ENCODE data around the gene HEPHL1.
"Not testable (repeated sequence)": the region's sequence is repeated elsewhere in the genome, so short reads cannot be mapped to it uniquely, and the experiment has no call there.

Gene HEPHL1

DNA sequence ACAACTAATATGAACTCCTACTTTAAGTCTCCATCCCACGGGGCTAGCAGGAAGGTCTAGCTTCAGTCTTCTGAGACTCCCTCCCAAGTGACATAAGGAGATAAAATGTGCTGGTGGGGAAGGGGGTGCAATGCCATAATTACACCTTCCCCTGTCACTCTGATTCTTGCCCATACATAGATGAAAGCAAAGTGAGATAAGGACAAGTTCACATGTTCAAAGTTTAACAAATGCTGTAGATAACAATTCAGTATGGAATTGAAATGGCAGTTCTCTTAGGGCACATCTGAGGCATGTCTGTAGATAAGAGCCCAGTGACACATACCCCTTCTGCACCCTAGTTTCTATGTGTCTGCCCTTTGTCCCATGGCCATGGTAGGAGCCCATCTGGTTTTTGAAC lies 69.2 kb downstream of the HEPHL1 start:
- no peak overlapping the region for H3K4me3 Mint-ChIP-seq
- H3K36me3 Mint-ChIP-seq = no peaks in the 10 kb centered on the region
- ATAC-seq = no peak
- peaks cover 11% of the 10 kb centered on the region for H3K9me3 Mint-ChIP-seq
- H3K27ac Mint-ChIP-seq = no peak overlapping the region
- no peaks in the 10 kb centered on the region for H3K4me1 Mint-ChIP-seq
- H3K27me3 Mint-ChIP-seq = no peaks in the 10 kb centered on the region

DNA sequence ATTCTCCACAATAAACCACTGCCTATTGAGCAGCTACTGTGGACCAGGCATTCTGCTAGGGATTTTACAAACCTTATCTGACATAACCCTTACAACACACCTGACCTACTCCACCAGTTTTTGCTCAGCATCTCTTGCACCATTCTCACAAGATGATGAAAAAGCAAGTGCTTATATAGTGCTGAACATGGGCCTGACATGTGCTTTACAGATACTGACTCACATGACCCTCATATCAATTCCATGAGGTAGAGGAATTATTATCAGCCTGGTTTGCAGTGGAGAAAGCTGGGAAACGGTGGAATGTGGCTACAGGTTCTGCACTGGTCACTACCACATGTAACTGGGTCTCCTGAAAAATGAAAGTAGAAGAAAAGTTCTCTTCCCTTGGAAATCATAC lies 69.9 kb downstream of the HEPHL1 start:
- ATAC-seq = no peak
- H3K4me1 Mint-ChIP-seq = no peaks in the 10 kb centered on the region
- H3K9me3 Mint-ChIP-seq = peaks cover 11% of the 10 kb centered on the region
- no peak overlapping the region for H3K4me3 Mint-ChIP-seq
- H3K27ac Mint-ChIP-seq = no peak overlapping the region
- H3K27me3 Mint-ChIP-seq = no peaks in the 10 kb centered on the region
- H3K36me3 Mint-ChIP-seq = no peaks in the 10 kb centered on the region

DNA sequence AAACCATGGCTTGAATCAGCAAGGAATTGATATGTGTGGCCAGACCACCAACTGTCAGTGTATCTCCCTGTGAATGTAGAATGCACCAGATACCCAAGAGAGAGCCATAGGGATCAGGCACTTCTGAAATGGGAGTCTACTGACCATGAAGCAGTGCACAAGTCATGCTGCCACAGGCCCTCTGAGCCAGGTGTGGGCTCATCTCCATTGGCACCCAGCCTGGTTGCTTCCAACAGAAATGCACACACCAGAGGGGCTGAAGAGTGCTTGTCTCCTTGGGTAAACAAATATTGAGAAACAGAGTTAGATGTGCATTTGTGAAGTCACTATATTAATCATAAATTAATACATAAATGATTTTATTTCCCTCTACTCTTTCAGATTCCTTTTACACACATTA lies 79.1 kb downstream of the HEPHL1 start:
- H3K27ac Mint-ChIP-seq = no peak overlapping the region
- no peaks in the 10 kb centered on the region for H3K4me1 Mint-ChIP-seq
- no peak overlapping the region for H3K4me3 Mint-ChIP-seq
- H3K27me3 Mint-ChIP-seq = no peaks in the 10 kb centered on the region
- peaks cover 6% of the 10 kb centered on the region for H3K36me3 Mint-ChIP-seq
- ATAC-seq = no peak
- H3K9me3 Mint-ChIP-seq = peaks cover 15% of the 10 kb centered on the region

DNA sequence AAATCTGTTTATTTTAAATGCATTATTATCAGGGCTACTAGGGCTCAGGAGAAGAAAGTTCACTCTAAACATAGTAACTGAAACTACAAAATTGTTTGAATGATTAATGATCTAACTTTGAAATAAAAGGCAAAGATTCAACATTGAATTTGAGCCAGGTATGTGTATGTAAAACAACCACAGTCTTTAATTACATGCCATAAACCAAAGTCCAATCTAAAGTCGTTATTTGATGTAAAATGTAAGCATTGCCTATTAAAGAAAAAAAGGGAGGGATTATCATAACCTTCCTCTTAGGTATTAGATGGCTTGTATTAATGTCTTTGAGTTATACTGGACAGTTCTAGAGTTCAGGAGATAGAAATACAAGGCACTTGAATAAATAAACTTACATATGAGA lies 82.3 kb downstream of the HEPHL1 start:
- Mint-ChIP-seq H3K27me3 (no peaks in the 10 kb centered on the region), H3K9me3 (peaks cover 10% of the 10 kb centered on the region), H3K4me3 (no peak overlapping the region), H3K4me1 (no peaks in the 10 kb centered on the region), H3K36me3 (peaks cover 12% of the 10 kb centered on the region), H3K27ac (no peak overlapping the region)
- ATAC-seq = no peak

DNA sequence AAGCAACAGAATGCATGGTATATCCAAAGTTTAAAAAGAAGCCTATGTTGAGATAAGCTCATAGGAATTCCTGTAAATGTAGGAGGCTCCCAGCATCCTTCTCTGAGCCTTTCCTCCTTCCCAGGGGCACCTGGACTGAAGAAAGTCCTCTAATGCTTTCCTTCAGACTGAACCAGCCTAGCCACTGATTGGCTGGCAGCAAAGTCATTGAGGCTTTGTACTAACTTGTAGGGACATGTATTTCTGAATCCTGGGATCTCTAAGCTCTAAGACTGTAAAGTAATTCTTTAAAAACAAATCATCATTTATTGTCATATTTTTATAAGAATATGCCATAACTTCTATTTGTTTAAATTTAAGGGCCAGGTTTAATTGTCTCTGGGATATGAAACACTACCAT lies 83.6 kb downstream of the HEPHL1 start:
- Mint-ChIP-seq H3K36me3 (peaks cover 17% of the 10 kb centered on the region), H3K4me3 (no peak overlapping the region), H3K27ac (no peak overlapping the region), H3K9me3 (peaks cover 8% of the 10 kb centered on the region), H3K4me1 (no peaks in the 10 kb centered on the region), H3K27me3 (no peaks in the 10 kb centered on the region)
- no peak for ATAC-seq

DNA sequence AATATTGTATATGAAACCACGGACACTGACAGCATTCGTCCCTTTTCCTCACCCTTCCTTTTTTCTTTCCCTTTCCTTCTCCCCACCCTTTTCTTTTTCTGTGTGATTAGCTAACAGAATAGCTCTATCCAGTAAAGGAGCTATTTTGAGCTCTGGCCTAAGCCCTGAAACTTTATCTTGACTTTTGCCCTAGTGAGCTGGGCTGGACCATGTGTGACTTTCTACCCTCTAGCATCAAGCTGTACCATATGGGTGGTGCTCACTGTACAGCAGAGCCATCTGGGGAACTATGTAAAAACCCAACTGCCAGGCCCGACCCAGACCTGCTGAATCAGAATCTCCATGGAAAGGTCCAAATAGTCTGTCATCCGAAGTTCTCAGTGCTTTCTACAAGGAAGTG lies 85.6 kb downstream of the HEPHL1 start:
- ATAC-seq = no peak
- Mint-ChIP-seq H3K4me3 (no peak overlapping the region), H3K36me3 (peaks cover 25% of the 10 kb centered on the region), H3K27me3 (no peaks in the 10 kb centered on the region), H3K9me3 (peaks cover 10% of the 10 kb centered on the region), H3K4me1 (no peaks in the 10 kb centered on the region), H3K27ac (no peak overlapping the region)

DNA sequence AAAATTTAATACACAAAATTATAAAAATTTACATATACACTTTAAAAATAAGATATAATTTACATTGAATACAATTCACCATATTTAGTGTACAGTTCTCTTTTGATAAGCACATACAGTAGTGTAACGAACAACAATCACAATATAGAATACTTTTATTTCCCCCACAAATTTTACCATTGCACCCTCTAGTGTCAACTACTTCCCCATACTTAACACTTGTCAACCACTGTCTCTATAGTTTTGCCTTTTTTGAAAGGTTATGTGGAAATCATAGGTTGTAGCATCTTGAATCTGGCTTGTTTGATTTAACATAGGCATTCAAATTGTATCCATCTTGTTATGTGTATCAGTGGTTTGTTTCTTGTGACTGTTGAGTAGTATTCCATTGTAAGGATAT lies 86.2 kb downstream of the HEPHL1 start:
- Mint-ChIP-seq H3K4me3 (no peak overlapping the region), H3K9me3 (peaks cover 10% of the 10 kb centered on the region), H3K4me1 (no peaks in the 10 kb centered on the region), H3K27me3 (no peaks in the 10 kb centered on the region), H3K27ac (no peak overlapping the region), H3K36me3 (peaks cover 25% of the 10 kb centered on the region)
- ATAC-seq = no peak

DNA sequence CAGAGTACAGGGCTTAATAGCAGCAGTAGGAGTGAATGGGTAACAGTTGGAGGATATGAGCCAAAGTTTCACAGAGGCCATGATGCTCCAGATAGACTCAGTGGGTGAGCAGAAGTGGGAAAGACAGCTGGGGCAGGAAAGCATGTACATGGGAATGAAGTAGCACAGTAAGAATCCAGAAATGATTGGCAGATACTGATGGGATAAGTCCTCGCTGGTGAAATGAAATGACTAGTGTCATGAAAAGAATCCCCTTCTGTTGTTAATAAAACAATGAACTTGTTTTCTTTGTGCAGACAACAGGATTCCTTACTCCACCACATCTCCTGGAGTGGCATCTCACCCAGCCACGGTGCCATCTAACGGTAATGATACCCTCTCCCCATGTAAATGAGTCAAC lies 90.1 kb downstream of the HEPHL1 start:
- H3K4me3 Mint-ChIP-seq = no peak overlapping the region
- no peak for ATAC-seq
- H3K36me3 Mint-ChIP-seq = peaks cover 24% of the 10 kb centered on the region
- H3K4me1 Mint-ChIP-seq = no peaks in the 10 kb centered on the region
- no peaks in the 10 kb centered on the region for H3K27me3 Mint-ChIP-seq
- no peak overlapping the region for H3K27ac Mint-ChIP-seq
- H3K9me3 Mint-ChIP-seq = peaks cover 4% of the 10 kb centered on the region

DNA sequence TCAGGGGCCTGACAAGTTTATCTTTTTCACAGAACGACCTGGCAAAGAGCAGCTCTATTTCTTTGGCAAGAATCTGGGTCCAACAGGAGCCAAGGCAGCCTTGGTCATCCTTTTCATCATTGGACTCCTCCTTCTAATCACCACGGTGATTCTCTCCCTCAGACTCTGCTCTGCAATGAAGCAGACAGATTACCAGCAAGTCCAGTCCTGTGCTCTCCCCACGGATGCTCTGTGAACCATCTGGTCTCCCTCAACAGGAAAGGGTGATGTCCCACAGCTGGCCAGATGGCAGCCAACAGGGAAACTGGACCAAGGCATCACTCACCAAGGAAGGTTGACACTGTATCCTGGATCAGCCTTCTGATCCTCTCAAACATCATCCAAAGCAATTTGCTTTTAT lies 90.5 kb downstream of the HEPHL1 start:
- Mint-ChIP-seq H3K27ac (no peak overlapping the region), H3K4me1 (no peaks in the 10 kb centered on the region), H3K9me3 (peaks cover 4% of the 10 kb centered on the region), H3K27me3 (no peaks in the 10 kb centered on the region), H3K36me3 (peaks cover 21% of the 10 kb centered on the region), H3K4me3 (no peak overlapping the region)
- ATAC-seq = no peak

DNA sequence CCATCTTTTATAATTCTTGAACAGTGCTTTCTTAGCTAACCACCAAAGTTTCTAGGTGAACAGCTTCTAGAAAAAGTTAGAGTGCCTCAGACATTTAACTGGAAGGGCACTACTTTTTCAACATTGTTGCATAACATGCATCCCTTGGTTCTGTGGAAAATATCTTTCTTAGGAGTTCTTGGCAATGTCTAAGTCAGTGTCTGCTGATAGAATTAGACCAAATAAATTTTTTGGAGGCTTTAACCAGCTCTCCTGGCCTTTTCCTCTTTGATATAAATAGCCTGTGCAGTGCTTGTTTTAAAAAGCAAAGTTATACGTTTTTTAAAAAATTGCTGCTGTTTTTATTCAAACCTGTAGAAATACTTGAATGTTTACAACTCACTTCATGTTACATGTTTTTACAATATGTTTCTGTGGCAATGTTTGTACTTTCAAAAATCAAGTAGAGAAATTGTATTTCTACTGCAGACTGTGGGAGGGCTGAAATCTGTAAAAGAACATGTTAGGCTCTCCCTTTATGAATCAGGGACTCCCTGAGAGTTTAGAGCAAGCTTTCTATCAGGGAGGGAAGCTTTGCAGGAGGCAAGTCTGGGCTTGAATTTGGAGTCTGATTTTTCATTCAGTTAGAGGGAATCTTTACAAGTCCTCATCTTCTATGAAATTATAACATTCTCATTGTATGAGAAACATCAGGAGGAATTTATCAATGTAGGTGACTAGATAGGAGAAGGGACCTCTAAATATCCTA lies 91.2 kb downstream of the HEPHL1 start:
- ATAC-seq = no peak
- no peak overlapping the region for H3K4me3 Mint-ChIP-seq
- H3K27me3 Mint-ChIP-seq = no peaks in the 10 kb centered on the region
- H3K36me3 Mint-ChIP-seq = peaks cover 18% of the 10 kb centered on the region
- H3K4me1 Mint-ChIP-seq = no peaks in the 10 kb centered on the region
- no peak overlapping the region for H3K27ac Mint-ChIP-seq
- H3K9me3 Mint-ChIP-seq = peaks cover 4% of the 10 kb centered on the region

DNA sequence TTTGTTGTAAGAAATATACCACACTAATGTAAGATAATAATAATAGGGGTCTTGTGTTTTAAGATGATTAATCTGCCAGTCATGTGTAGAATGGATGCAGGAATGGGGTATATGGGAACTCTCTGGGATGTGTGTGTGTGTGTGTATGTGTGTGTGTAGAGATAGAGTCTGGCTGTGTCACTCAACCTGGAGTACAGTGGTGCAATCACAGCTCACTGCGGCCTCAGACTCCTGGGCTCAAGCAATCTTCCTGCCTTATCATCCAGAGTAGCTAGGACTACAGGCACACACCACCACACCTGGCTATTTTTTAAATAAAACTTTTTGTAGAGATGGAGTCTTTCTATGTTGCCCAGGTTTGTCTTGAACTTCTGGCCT lies 96.0 kb downstream of the HEPHL1 start:
- no peak overlapping the region for H3K4me3 Mint-ChIP-seq
- peaks cover 5% of the 10 kb centered on the region for H3K36me3 Mint-ChIP-seq
- no peak for ATAC-seq
- no peaks in the 10 kb centered on the region for H3K9me3 Mint-ChIP-seq
- no peak overlapping the region for H3K27ac Mint-ChIP-seq
- H3K4me1 Mint-ChIP-seq = no peaks in the 10 kb centered on the region
- no peaks in the 10 kb centered on the region for H3K27me3 Mint-ChIP-seq

DNA sequence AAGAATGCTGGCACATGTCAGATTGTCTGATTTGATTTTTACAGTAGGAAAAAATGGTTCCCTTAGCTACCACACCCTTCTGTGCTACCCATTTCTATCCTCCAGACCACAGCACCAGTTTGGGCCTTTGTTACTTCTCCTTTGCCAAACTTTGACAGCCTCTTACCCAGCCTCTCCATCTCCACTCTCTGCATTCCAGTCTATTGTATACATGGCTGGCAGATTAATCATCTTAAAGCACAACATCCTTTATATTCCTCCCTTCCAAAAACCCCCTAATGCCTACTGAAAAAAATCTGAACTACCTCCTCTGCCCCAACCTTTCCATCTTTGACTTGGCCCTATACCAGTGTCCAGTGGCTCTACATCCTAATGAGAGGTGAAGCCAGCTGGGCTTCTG lies 96.7 kb downstream of the HEPHL1 start:
- no peaks in the 10 kb centered on the region for H3K4me1 Mint-ChIP-seq
- no peaks in the 10 kb centered on the region for H3K27me3 Mint-ChIP-seq

DNA sequence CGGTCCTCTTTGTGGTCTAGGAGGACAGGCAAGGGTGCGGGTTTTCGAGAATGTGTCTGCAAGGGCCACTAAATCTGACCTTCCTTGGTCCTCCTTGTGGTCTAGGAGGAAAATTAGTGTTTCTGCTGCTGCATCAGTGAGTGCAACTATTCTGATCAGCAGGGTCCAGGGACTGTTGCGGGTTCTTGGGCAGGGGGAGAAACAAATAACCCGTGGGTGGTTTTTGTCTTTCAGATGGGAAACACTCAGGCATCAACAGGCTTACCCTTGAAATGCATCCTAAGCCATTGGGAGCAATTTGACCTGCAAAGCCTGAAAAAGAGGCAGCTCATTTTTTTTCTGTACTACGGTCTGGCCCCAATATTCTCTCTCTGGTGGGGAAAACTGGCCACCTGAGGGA lies 98.5 kb downstream of the HEPHL1 start:
- not testable (repeated sequence) for H3K4me3 Mint-ChIP-seq, ATAC-seq, H3K27ac Mint-ChIP-seq, H3K36me3 Mint-ChIP-seq, H3K4me1 Mint-ChIP-seq, H3K9me3 Mint-ChIP-seq, H3K27me3 Mint-ChIP-seq

More for the DNA sequence above, 96.7 kb downstream of the HEPHL1 start:
- Mint-ChIP-seq H3K36me3 (peaks cover 5% of the 10 kb centered on the region), H3K4me3 (no peak overlapping the region), H3K9me3 (no peaks in the 10 kb centered on the region), H3K27ac (no peak overlapping the region)
- ATAC-seq = no peak

DNA sequence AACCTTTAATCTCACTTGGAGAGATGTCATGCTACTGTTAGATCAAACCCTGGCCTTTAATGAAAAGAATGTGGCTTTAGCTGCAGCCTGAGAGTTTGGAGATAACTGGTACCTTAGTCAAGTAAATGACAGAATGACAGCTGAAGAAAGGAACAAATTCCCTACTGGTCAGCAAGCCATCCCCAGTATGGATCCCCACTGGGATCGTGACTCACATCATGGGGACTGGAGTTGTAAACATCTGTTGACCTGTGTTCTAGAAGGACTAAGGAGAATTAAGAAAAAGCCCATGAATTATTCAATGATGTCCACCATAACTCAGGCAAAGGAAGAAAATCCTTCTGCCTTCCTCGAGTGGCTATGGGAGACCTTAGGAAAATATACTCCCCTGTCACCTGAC lies 99.4 kb downstream of the HEPHL1 start:
- not testable (repeated sequence) for H3K4me3 Mint-ChIP-seq, H3K36me3 Mint-ChIP-seq, H3K9me3 Mint-ChIP-seq, ATAC-seq, H3K27me3 Mint-ChIP-seq, H3K4me1 Mint-ChIP-seq, H3K27ac Mint-ChIP-seq

DNA sequence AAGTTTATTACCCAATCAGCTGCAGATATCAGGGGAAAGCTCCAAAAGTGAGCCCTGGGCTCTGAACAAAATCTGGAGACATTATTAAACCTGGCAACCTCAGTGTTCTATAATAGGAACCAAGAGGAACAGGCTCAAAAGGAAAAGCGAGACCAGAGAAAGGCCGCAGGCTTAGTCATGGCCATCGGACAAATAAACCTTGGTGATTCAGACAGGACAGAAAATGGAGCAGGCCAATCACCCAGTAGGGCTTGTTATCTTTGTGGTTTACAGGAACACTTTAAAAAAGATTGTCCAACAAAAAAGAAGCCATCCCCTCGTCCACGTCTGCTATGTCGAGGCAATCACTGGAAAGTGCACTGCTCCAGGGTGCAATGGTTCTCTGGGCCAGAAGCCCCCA lies 99.8 kb downstream of the HEPHL1 start:
- Mint-ChIP-seq H3K27ac (no peak overlapping the region), H3K4me1 (no peaks in the 10 kb centered on the region), H3K27me3 (no peaks in the 10 kb centered on the region), H3K4me3 (no peak overlapping the region), H3K36me3 (no peaks in the 10 kb centered on the region), H3K9me3 (no peaks in the 10 kb centered on the region)
- no peak for ATAC-seq

DNA sequence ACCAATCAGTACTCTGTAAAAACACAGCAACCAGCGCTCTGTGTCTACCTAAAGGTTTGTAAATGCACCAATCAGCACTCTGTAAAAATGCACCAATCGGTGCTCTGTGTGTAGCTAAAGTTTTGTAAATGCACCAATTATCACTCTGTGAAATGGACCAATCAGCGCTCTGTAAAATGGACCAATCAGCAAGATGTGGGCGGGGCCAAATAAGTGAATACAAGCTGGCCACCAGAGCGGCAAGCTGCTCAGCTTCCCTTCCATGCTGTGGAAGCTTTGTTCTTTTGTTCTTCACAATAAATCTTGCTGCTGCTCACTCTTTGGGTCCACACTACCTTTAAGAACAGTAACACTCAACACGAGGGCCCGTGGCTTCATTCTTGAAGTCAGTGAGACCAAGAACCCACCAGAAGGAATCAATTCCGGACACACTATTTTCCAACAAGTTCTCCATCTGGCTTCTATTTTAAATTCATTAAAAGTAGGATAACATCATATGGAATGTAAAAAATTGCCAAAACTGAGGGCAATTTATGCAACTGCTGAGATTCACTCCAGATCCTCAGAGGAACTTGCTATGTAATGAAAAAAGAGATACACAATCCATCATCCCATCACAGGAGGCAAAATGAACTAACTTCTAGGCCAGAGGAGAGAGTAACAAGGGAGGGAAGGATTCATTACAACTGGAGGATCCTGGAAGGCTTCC lies 104.4 kb downstream of the HEPHL1 start:
- H3K4me1 Mint-ChIP-seq = peaks cover 18% of the 10 kb centered on the region
- H3K9me3 Mint-ChIP-seq = no peaks in the 10 kb centered on the region
- ATAC-seq = no peak
- H3K4me3 Mint-ChIP-seq = no peak overlapping the region
- no peaks in the 10 kb centered on the region for H3K36me3 Mint-ChIP-seq
- no peaks in the 10 kb centered on the region for H3K27me3 Mint-ChIP-seq
- no peak overlapping the region for H3K27ac Mint-ChIP-seq
